ENCODE results near the gene AVEN.

Gene AVEN

GRCh38 chr15:33959844-33960548 lies 79.0 kb downstream of the AVEN start:
- no peak overlapping the region for H3K4me3 ChIP-seq (ENCODE audit: low read length in 2 of 2)

GRCh38 chr15:33956397-33956796 lies 82.6 kb downstream of the AVEN start:
- Histone ChIP-seq H3K27me3 (ENCODE audit: control insufficient read depth in 1 of 2, insufficient read depth in 2 of 2, low read length in 2 of 2) (no peaks in the 10 kb centered on the region), H3K4me1 (ENCODE audit: control insufficient read depth, insufficient read depth, low read length) (no peaks in the 10 kb centered on the region), H3K9ac (ENCODE audit: low read length in 2 of 2) (no peak overlapping the region), H3K9me3 (ENCODE audit: control insufficient read depth in 2 of 2, low read length in 2 of 2) (no peaks in the 10 kb centered on the region), H3K4me3 (ENCODE audit: low read length in 2 of 2) (no peak overlapping the region), H3K36me3 (ENCODE audit: control insufficient read depth in 2 of 2, insufficient read depth in 2 of 2, low read length in 2 of 2) (no peaks in the 10 kb centered on the region), H3K27ac (ENCODE audit: low read length) (no peak overlapping the region)

More at GRCh38 chr15:33959844-33960548, 79.0 kb downstream of the AVEN start:
- Histone ChIP-seq H3K4me1 (ENCODE audit: control insufficient read depth, insufficient read depth, low read length) (no peaks in the 10 kb centered on the region), H3K9me3 (ENCODE audit: control insufficient read depth in 2 of 2, low read length in 2 of 2) (no peaks in the 10 kb centered on the region), H3K27ac (ENCODE audit: low read length) (no peak overlapping the region), H3K9ac (ENCODE audit: low read length in 2 of 2) (no peak overlapping the region), H3K36me3 (ENCODE audit: control insufficient read depth in 2 of 2, insufficient read depth in 2 of 2, low read length in 2 of 2) (no peaks in the 10 kb centered on the region), H3K27me3 (ENCODE audit: control insufficient read depth in 1 of 2, insufficient read depth in 2 of 2, low read length in 2 of 2) (no peaks in the 10 kb centered on the region)

DNA sequence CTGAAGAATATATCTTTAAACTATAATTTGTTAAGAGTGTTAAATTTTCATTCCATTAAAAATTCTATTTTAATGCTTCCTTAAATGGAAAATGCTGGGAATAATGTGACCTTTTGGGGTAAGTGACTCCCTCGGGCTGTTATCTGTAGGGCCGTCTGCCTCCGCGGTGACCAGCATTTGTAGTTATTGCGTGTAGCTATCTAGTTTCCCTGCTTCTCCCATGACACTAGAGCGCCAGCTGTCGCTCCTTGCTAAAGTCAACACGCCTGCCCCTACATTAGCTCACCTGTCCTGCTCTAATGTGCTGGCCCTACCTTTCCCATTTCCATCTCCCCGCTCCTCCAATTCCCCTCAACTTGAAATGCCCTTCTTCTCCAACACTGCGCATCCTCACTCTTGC lies 83.1 kb downstream of the AVEN start:
- Histone ChIP-seq H3K9ac (ENCODE audit: low read length in 2 of 2) (no peak overlapping the region), H3K36me3 (ENCODE audit: control insufficient read depth in 2 of 2, insufficient read depth in 2 of 2, low read length in 2 of 2) (no peaks in the 10 kb centered on the region), H3K27ac (ENCODE audit: low read length) (no peak overlapping the region), H3K4me1 (ENCODE audit: control insufficient read depth, insufficient read depth, low read length) (no peaks in the 10 kb centered on the region), H3K9me3 (ENCODE audit: control insufficient read depth in 2 of 2, low read length in 2 of 2) (no peaks in the 10 kb centered on the region), H3K27me3 (ENCODE audit: control insufficient read depth in 1 of 2, insufficient read depth in 2 of 2, low read length in 2 of 2) (no peaks in the 10 kb centered on the region), H3K4me3 (ENCODE audit: low read length in 2 of 2) (no peak overlapping the region)

DNA sequence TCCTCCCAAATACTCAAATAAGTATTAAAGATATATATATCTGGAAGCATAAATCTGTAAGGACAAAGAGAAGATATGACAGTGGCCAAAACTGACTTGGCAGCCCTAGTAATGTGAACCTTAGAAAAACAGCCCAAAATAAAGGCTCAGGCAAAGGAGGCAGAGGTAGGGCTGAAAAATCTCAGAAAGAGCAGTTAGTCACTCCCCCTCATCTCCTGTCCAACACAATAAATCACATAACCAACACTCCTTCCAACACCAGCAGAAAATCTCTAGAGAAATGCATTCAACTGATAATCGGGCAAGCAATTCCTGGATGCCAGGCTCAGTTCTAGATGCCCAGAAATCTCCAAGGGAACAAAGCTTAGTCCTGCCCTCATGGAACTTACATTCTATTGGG lies 92.9 kb downstream of the AVEN start:
- no peak overlapping the region for H3K27ac ChIP-seq (ENCODE audit: low read length)
- H3K4me3 ChIP-seq (ENCODE audit: low read length in 2 of 2): no peak overlapping the region
- no peaks in the 10 kb centered on the region for H3K9me3 ChIP-seq (ENCODE audit: control insufficient read depth in 2 of 2, low read length in 2 of 2)
- no peaks in the 10 kb centered on the region for H3K27me3 ChIP-seq (ENCODE audit: control insufficient read depth in 1 of 2, insufficient read depth in 2 of 2, low read length in 2 of 2)
- no peaks in the 10 kb centered on the region for H3K4me1 ChIP-seq (ENCODE audit: control insufficient read depth, insufficient read depth, low read length)
- peaks cover 0 to 2% of the 10 kb centered on the region in 2 donors for H3K36me3 ChIP-seq (ENCODE audit: control insufficient read depth in 2 of 2, insufficient read depth in 2 of 2, low read length in 2 of 2)
- no peak overlapping the region for H3K9ac ChIP-seq (ENCODE audit: low read length in 2 of 2)

DNA sequence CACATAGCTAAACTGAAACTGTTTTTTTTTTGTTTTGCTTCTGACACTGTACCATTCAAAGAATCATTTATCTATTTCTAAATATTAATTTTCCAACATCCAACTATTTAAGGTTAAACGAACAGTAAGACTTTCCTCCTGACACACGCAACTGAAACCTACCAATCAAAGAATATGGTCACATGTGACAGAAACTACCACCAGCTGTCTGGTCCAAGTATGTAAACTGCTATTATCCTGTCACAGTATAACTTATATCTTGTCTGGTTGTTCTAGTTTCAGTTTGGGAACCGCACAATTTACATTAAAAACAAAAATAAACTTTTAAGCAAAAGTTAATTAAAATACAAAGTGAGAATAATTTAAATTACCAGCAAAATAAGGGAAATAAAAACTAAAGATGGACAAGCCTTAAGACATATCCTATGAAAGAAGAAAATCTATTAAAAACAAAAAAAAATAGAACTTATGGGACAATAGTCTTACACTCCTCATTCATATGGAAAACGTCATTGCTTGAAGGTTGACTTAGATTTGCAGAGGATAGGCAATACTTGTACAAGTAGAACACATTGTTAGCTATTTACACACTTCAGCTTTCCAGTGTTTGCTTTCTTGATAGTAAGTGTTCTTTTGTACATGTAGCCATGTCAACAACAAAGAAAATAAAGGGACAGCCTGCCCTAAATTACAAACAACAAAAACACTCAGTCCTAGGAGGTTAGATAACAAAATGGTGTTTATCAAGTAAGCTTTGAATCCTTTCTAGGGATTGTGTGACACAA lies 97.5 kb downstream of the AVEN start:
- Histone ChIP-seq H3K9ac (ENCODE audit: low read length in 2 of 2) (no peak overlapping the region), H3K27me3 (ENCODE audit: control insufficient read depth in 1 of 2, insufficient read depth in 2 of 2, low read length in 2 of 2) (no peaks in the 10 kb centered on the region), H3K27ac (ENCODE audit: low read length) (no peak overlapping the region), H3K4me3 (ENCODE audit: low read length in 2 of 2) (no peak overlapping the region), H3K9me3 (ENCODE audit: control insufficient read depth in 2 of 2, low read length in 2 of 2) (no peaks in the 10 kb centered on the region), H3K36me3 (ENCODE audit: control insufficient read depth in 2 of 2, insufficient read depth in 2 of 2, low read length in 2 of 2) (peaks cover 0 to 1% of the 10 kb centered on the region in 2 donors), H3K4me1 (ENCODE audit: control insufficient read depth, insufficient read depth, low read length) (no peaks in the 10 kb centered on the region)

GRCh38 chr15:33934921-33935320 lies 104.1 kb downstream of the AVEN start:
- H3K9ac ChIP-seq (ENCODE audit: low read length in 2 of 2): no peak overlapping the region
- no peaks in the 10 kb centered on the region for H3K4me1 ChIP-seq (ENCODE audit: control insufficient read depth, insufficient read depth, low read length)
- H3K27ac ChIP-seq (ENCODE audit: low read length): no peak overlapping the region
- no peaks in the 10 kb centered on the region for H3K27me3 ChIP-seq (ENCODE audit: control insufficient read depth in 1 of 2, insufficient read depth in 2 of 2, low read length in 2 of 2)
- no peak overlapping the region for H3K4me3 ChIP-seq (ENCODE audit: low read length in 2 of 2)
- H3K9me3 ChIP-seq (ENCODE audit: control insufficient read depth in 2 of 2, low read length in 2 of 2): no peaks in the 10 kb centered on the region
- H3K36me3 ChIP-seq (ENCODE audit: control insufficient read depth in 2 of 2, insufficient read depth in 2 of 2, low read length in 2 of 2): no peaks in the 10 kb centered on the region

- no peaks in the 10 kb centered on the region for H3K4me1 ChIP-seq (ENCODE audit: control insufficient read depth, insufficient read depth, low read length)
- H3K27me3 ChIP-seq (ENCODE audit: control insufficient read depth in 1 of 2, insufficient read depth in 2 of 2, low read length in 2 of 2): no peaks in the 10 kb centered on the region
- no peak overlapping the region for H3K4me3 ChIP-seq (ENCODE audit: low read length in 2 of 2)
- H3K27ac ChIP-seq (ENCODE audit: low read length): no peak overlapping the region
- no peaks in the 10 kb centered on the region for H3K9me3 ChIP-seq (ENCODE audit: control insufficient read depth in 2 of 2, low read length in 2 of 2)
- H3K36me3 ChIP-seq (ENCODE audit: control insufficient read depth in 2 of 2, insufficient read depth in 2 of 2, low read length in 2 of 2): no peaks in the 10 kb centered on the region
- no peak overlapping the region for H3K9ac ChIP-seq (ENCODE audit: low read length in 2 of 2)
Observed at GRCh38 chr15:33934396-33934795, 104.6 kb downstream of the AVEN start.

DNA sequence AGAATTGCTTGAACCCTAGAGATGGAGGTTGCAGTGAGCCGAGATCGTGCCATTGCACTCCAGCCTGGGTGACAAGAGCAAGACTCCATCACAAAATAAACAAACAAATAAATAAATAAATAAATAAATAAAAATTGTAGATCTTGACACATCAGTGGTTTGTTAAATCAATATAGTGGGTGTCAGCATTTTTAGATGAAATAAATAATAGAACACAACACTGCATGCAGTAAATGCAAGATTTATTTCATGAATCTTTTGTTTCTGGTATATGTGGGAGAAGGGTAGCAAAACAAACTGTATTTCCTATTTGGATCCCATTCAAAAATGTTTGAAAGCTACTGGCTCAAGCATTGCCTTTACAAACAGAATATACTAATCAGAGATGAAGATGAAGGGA lies 106.3 kb downstream of the AVEN start:
- H3K27ac ChIP-seq (ENCODE audit: low read length): no peak overlapping the region
- no peaks in the 10 kb centered on the region for H3K27me3 ChIP-seq (ENCODE audit: control insufficient read depth in 1 of 2, insufficient read depth in 2 of 2, low read length in 2 of 2)
- no peak overlapping the region for H3K4me3 ChIP-seq (ENCODE audit: low read length in 2 of 2)
- H3K9me3 ChIP-seq (ENCODE audit: control insufficient read depth in 2 of 2, low read length in 2 of 2): no peaks in the 10 kb centered on the region
- no peaks in the 10 kb centered on the region for H3K36me3 ChIP-seq (ENCODE audit: control insufficient read depth in 2 of 2, insufficient read depth in 2 of 2, low read length in 2 of 2)
- H3K9ac ChIP-seq (ENCODE audit: low read length in 2 of 2): no peak overlapping the region
- H3K4me1 ChIP-seq (ENCODE audit: control insufficient read depth, insufficient read depth, low read length): no peaks in the 10 kb centered on the region

DNA sequence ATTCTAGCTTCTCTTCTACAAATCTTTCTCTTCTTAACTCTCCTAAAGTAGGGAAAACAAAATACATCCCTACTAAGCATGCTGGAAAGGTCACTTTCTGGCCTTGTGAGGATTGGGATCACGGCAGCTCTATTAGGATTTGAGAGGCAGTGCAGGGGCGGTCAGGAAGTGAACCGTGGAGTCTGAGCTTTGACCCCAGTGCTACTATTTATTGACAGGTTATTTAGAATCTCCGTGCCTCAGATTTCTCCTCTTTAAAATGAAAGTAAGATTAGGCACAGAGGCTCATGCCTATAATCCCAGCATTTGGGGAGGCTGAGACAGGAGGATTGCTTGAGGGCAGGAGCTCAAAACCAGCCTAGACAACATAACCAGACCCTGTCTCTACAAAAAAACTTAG lies 112.7 kb downstream of the AVEN start:
- Histone ChIP-seq H3K9ac (ENCODE audit: low read length in 2 of 2) (no peak overlapping the region), H3K9me3 (ENCODE audit: control insufficient read depth in 2 of 2, low read length in 2 of 2) (no peaks in the 10 kb centered on the region), H3K4me3 (ENCODE audit: low read length in 2 of 2) (no peak overlapping the region), H3K27me3 (ENCODE audit: control insufficient read depth in 1 of 2, insufficient read depth in 2 of 2, low read length in 2 of 2) (no peaks in the 10 kb centered on the region), H3K36me3 (ENCODE audit: control insufficient read depth in 2 of 2, insufficient read depth in 2 of 2, low read length in 2 of 2) (no peaks in the 10 kb centered on the region), H3K27ac (ENCODE audit: low read length) (no peak overlapping the region), H3K4me1 (ENCODE audit: control insufficient read depth, insufficient read depth, low read length) (no peaks in the 10 kb centered on the region)

DNA sequence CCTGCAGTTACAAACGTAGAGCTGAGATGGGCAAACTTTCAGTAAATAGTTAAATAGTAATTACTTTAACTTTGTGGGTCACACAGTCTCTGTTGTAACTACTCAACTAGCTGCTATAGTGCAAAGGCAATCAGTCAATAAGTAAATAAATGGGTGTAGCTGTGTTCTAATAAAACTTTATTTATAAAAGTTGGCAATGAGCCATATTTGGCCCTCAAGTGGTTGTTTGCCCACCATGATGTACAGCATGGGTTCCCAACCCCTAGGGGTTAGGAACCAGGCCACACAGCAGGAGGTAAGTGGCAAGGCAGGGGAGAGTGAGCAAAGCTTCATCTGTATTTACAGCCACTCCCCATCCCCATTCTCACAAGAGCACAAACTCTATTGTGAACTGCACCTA lies 115.6 kb downstream of the AVEN start:
- no peaks in the 10 kb centered on the region for H3K4me1 ChIP-seq (ENCODE audit: control insufficient read depth, insufficient read depth, low read length)
- no peaks in the 10 kb centered on the region for H3K27me3 ChIP-seq (ENCODE audit: control insufficient read depth in 1 of 2, insufficient read depth in 2 of 2, low read length in 2 of 2)
- H3K4me3 ChIP-seq (ENCODE audit: low read length in 2 of 2): no peak overlapping the region
- H3K9ac ChIP-seq (ENCODE audit: low read length in 2 of 2): no peak overlapping the region
- no peaks in the 10 kb centered on the region for H3K36me3 ChIP-seq (ENCODE audit: control insufficient read depth in 2 of 2, insufficient read depth in 2 of 2, low read length in 2 of 2)
- H3K27ac ChIP-seq (ENCODE audit: low read length): no peak overlapping the region
- H3K9me3 ChIP-seq (ENCODE audit: control insufficient read depth in 2 of 2, low read length in 2 of 2): no peaks in the 10 kb centered on the region

Data from stomach smooth muscle (tissue), 2 donors.